Fibroblast of lung (primary cell): Measurements from ENCODE around the gene CENPP. TPM values are rescaled to one million over a fixed set of nuclear protein-coding genes. Genes with fewer than 3 reads are reported as not detected.

Experiments
- DNase-seq, 2 donors: peaks; one replicate each; pipeline versions ENCODE4 v3.0.0 to v3.0.0-alpha.2; 2010; ENCODE audit warnings: low read depth in 2 of 2
- H2AFZ ChIP-seq: 2 replicates; pipeline ENCODE4 v1.5.1; 2012; ENCODE audit warnings: low read length, control low read depth, inconsistent platforms
- H3K27ac ChIP-seq: 2 replicates; pipeline ENCODE4 v1.5.1; 2011; ENCODE audit warnings: low read length, control low read depth; ENCODE audit not compliant: insufficient read depth
- H3K27me3 ChIP-seq: 2 replicates; pipeline ENCODE4 v1.5.1; 2011; ENCODE audit warnings: mild to moderate bottlenecking, low read length; ENCODE audit not compliant: control insufficient read depth, insufficient read depth
- H3K36me3 ChIP-seq: 2 replicates; pipeline ENCODE4 v1.5.1; 2011; ENCODE audit warnings: low read length; ENCODE audit not compliant: control insufficient read depth, insufficient read depth
- H3K4me1 ChIP-seq: 2 replicates; pipeline ENCODE4 v1.5.1; 2011; ENCODE audit warnings: low read length; ENCODE audit not compliant: control insufficient read depth, insufficient read depth; ENCODE audit errors: extremely low read depth
- H3K4me2 ChIP-seq: 2 replicates; pipeline ENCODE4 v1.5.1; 2011; ENCODE audit warnings: low read length, control low read depth; ENCODE audit not compliant: insufficient read depth; ENCODE audit errors: extremely low read depth
- H3K4me3 ChIP-seq, 4 experiments: fragments of 200-600 bp in 1 of 4; sonication (generic) in 1 of 4; replicated peaks in 1 of 4; 2 replicates each; pipeline ENCODE4 v1.5.1; 2011 to 2016; ENCODE audit warnings: low read length in 4 of 4, low read depth in 3 of 4, mild to moderate bottlenecking in 3 of 4, control low read depth in 2 of 4, inconsistent platforms in 1 of 4, mixed read lengths in 1 of 4; ENCODE audit not compliant: insufficient read depth in 1 of 4; ENCODE audit errors: control extremely low read depth in 1 of 4
- H3K79me2 ChIP-seq: 2 replicates; pipeline ENCODE4 v1.5.1; 2012; ENCODE audit warnings: mild to moderate bottlenecking, low read length, inconsistent platforms; ENCODE audit not compliant: control insufficient read depth, insufficient read depth
- H3K9ac ChIP-seq: 2 replicates; pipeline ENCODE4 v1.5.1; 2011; ENCODE audit warnings: mild to moderate bottlenecking, low read length, control low read depth; ENCODE audit not compliant: insufficient read depth
- H3K9me3 ChIP-seq: 2 replicates; pipeline ENCODE4 v1.5.1; 2012; ENCODE audit warnings: low read depth, low read length; ENCODE audit not compliant: control insufficient read depth, insufficient read depth
- H4K20me1 ChIP-seq: 2 replicates; pipeline ENCODE4 v1.5.1; 2011; ENCODE audit warnings: low read length; ENCODE audit not compliant: control insufficient read depth, insufficient read depth; ENCODE audit errors: extremely low read depth
- EZH2 ChIP-seq: IDR thresholded peaks from 2 replicates; pipeline ENCODE4 v1.5.1; 2012; ENCODE audit warnings: low read length, control low read depth, mild to moderate bottlenecking; ENCODE audit errors: missing control alignments
- polyA plus RNA-seq, 2 donors: library from polyadenylated mRNA; depleted of rRNA in 1 of 2; stranded (reverse) in 1 of 2; unstranded in 1 of 2; fragments of >200 nt; gene quantifications; 2 replicates each; pipeline ENCODE4 v1.2.1, GENCODE V29; 2011 to 2012; ENCODE audit warnings: missing spikeins in 1 of 2
- total RNA-seq: library from RNA; depleted of rRNA; stranded (reverse); fragments of >200 nt; gene quantifications from 2 replicates; pipeline ENCODE4 v1.2.1, GENCODE V29; 2014
- TF ChIP-seq, protein P1 (sequence below), 2 donors: IDR thresholded peaks in 1 of 2; conservative IDR thresholded peaks in 1 of 2; 1 replicate in 1 of 2; 2 replicates in 1 of 2; pipeline ENCODE4 v1.5.1; 2011 to 2012; ENCODE audit warnings: low read length in 2 of 2, control low read depth in 1 of 2, inconsistent platforms in 1 of 2, low read depth in 1 of 2, mild to moderate bottlenecking in 1 of 2

The CENPP gene
- total and polyA plus RNA-seq, 2 donors (not counting 1 experiment from before 2014, with no cell fraction given) = 1.7 to 2.4 TPM

DNA sequence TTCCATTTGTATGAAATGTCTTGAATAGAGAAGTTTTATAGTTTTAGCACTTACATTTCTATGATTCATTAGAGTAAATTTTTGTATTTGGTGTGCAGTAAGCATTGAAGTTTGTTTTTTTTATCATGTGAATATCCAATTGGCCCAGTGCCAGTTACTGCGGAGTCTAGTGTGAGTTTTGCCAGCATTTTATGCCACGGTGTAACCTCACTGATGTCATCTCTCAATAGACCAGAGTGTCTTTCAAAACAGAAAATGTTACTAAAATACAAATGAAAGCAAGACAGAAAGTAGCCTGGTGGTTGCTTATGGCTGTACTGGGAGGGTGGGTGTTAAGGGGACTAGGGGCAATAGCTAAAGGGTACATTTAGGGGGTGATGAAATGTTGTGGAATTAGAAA, 281.3 kb downstream of the CENPP start:
- H3K9ac ChIP-seq = no peak overlapping the region
- no peaks in the 10 kb centered on the region for H4K20me1 ChIP-seq
- peak; percentile 75 for DNase-seq
- no peaks in the 10 kb centered on the region for H3K79me2 ChIP-seq
- H3K4me3 ChIP-seq = no peak overlapping the region
- no peak overlapping the region for H3K4me2 ChIP-seq
- peaks cover 3% of the 10 kb centered on the region for H3K36me3 ChIP-seq
- H2AFZ ChIP-seq = no peak overlapping the region
- H3K27me3 ChIP-seq = no peaks in the 10 kb centered on the region
- H3K27ac ChIP-seq = no peak overlapping the region
- H3K4me1 ChIP-seq = peaks cover 23% of the 10 kb centered on the region
- no peaks in the 10 kb centered on the region for H3K9me3 ChIP-seq
- TF ChIP-seq, protein P1, sequence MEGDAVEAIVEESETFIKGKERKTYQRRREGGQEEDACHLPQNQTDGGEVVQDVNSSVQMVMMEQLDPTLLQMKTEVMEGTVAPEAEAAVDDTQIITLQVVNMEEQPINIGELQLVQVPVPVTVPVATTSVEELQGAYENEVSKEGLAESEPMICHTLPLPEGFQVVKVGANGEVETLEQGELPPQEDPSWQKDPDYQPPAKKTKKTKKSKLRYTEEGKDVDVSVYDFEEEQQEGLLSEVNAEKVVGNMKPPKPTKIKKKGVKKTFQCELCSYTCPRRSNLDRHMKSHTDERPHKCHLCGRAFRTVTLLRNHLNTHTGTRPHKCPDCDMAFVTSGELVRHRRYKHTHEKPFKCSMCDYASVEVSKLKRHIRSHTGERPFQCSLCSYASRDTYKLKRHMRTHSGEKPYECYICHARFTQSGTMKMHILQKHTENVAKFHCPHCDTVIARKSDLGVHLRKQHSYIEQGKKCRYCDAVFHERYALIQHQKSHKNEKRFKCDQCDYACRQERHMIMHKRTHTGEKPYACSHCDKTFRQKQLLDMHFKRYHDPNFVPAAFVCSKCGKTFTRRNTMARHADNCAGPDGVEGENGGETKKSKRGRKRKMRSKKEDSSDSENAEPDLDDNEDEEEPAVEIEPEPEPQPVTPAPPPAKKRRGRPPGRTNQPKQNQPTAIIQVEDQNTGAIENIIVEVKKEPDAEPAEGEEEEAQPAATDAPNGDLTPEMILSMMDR (conservative IDR thresholded peaks at IDR 0.05 in 1 of 2, IDR thresholded peaks at IDR 0.05 in 1 of 2; ENCODE audit: low read depth in 1 of 2, low read length in 2 of 2) = no peak
- TF ChIP-seq EZH2 = no peak

DNA sequence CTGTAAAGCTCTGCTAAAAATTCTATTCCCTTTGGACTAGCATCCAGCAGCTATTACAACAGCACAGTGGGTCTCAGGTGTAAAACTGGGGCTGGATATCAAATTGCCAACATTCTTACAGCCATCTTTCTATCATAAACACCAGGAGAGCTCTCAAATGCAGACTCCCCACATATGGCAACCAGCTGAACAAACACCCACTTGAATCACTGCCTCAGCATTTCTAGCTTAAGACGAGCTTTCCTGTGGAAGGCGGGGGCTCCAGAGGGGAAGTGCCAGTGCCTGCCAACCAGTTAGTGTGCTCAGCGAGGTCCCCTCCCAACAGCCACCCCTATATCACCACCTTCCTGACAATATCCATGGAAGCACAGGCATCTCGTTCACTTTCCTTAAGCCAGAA, 282.0 kb downstream of the CENPP start:
- Histone ChIP-seq H3K36me3 (peaks cover 6% of the 10 kb centered on the region), H3K4me2 (peak overlapping the region; percentile 32), H4K20me1 (no peaks in the 10 kb centered on the region), H3K79me2 (no peaks in the 10 kb centered on the region), H3K9ac (no peak overlapping the region), H3K27me3 (no peaks in the 10 kb centered on the region), H2AFZ (no peak overlapping the region), H3K4me3 (no peak overlapping the region), H3K27ac (peak overlapping the region; percentile 49), H3K9me3 (no peaks in the 10 kb centered on the region), H3K4me1 (peaks cover 23% of the 10 kb centered on the region)
- DNase-seq = peak; percentile 81 to 90
- TF ChIP-seq EZH2 = no peak
- TF ChIP-seq, protein P1 (conservative IDR thresholded peaks at IDR 0.05 in 1 of 2, IDR thresholded peaks at IDR 0.05 in 1 of 2; ENCODE audit: low read depth in 1 of 2, low read length in 2 of 2) = no peak

DNA sequence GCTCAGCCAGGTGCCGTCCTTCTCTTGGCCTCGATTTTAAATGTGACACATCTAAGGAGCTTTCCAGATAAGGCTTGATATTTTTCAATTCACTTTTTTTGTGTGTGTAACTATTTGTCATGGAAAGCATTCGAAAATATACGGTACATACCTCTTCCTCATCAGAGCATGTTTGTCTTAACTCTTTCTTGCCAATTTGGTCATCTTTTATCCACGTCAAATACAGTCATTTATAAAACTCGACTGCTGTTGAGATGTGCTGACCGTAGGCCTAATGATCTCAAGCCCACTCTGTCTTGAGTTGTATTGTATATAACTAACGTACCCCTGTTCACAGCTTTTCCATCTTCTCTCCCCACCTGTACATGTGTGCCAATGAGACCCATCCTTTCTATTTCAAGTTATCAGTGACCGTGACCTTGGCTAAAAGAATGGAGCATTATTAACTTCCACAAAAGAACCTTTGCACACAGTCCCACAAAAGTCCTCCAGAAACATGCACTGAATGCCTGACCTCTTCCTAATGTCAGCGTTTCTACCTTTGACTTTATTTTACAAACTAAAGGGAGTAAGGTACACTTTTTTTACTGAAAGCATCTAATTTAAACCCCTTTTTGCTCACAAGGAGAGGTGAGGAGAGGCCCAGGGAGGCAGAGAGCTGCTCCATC, 282.6 kb downstream of the CENPP start:
- Histone ChIP-seq H3K4me1 (peaks cover 23% of the 10 kb centered on the region), H3K27me3 (no peaks in the 10 kb centered on the region), H3K4me2 (peak overlapping the region; percentile 28), H3K9me3 (no peaks in the 10 kb centered on the region), H3K9ac (no peak overlapping the region), H4K20me1 (no peaks in the 10 kb centered on the region), H2AFZ (no peak overlapping the region), H3K79me2 (no peaks in the 10 kb centered on the region), H3K36me3 (peaks cover 9% of the 10 kb centered on the region), H3K4me3 (no peak overlapping the region), H3K27ac (peak overlapping the region; percentile 49)
- peak in 1 of 2 donors; percentile 64 for DNase-seq
- no peak for TF ChIP-seq EZH2
- TF ChIP-seq, protein P1 (conservative IDR thresholded peaks at IDR 0.05 in 1 of 2, IDR thresholded peaks at IDR 0.05 in 1 of 2; ENCODE audit: low read depth in 1 of 2, low read length in 2 of 2) = no peak
